AML-193 (cell line): ENCODE measurements around the gene B4GALNT4.
"Not testable (repeated sequence)": the region's sequence is repeated elsewhere in the genome, so short reads cannot be mapped to it uniquely, and the experiment has no call there.

Experiments used
- DNase-seq, 2 experiments: peaks; one replicate each; lab custom pipeline; 2025; lab: John Stamatoyannopoulos, UW

The B4GALNT4 gene

GRCh38 chr11:369336-370018 lies at the start of gene B4GALNT4:
Gene B4GALNT4, plus strand, starts transcription at chr11:369499. Its CDS starts 305 bp downstream, at chr11:369804.
- DNase-seq, result no peak

GRCh38 chr11:319888-320273 lies 49.4 kb upstream of the B4GALNT4 start:
- DNase-seq, result not testable (repeated sequence)

- no peak for DNase-seq
Measured at GRCh38 chr11:324156-324555, 45.1 kb upstream of the B4GALNT4 start.

GRCh38 chr11:324593-325517 lies 44.4 kb upstream of the B4GALNT4 start:
- DNase-seq, result not testable (repeated sequence)

GRCh38 chr11:325796-326591 lies 43.3 kb upstream of the B4GALNT4 start:
- no peak for DNase-seq

GRCh38 chr11:326592-326841 lies 42.8 kb upstream of the B4GALNT4 start:
- no peak for DNase-seq

GRCh38 chr11:326842-327580 lies 42.3 kb upstream of the B4GALNT4 start:
- peak; percentile 53 to 65 for DNase-seq

GRCh38 chr11:327581-327923 lies 41.7 kb upstream of the B4GALNT4 start:
- DNase-seq, result no peak

- DNase-seq, result no peak
Measured at GRCh38 chr11:328012-328411, 41.3 kb upstream of the B4GALNT4 start.

- not testable (repeated sequence) for DNase-seq
Measured at GRCh38 chr11:328516-329100, 40.7 kb upstream of the B4GALNT4 start.

GRCh38 chr11:329886-330253 lies 39.4 kb upstream of the B4GALNT4 start:
- no peak for DNase-seq

- no peak for DNase-seq
Measured at GRCh38 chr11:330307-330693, 39.0 kb upstream of the B4GALNT4 start.

- DNase-seq, result no peak
Measured at GRCh38 chr11:330694-331357, 38.5 kb upstream of the B4GALNT4 start.

- DNase-seq, result no peak
Measured at GRCh38 chr11:331358-332060, 37.8 kb upstream of the B4GALNT4 start.

- DNase-seq, result no peak
Measured at GRCh38 chr11:332651-333480, 36.4 kb upstream of the B4GALNT4 start.

- DNase-seq, result not testable (repeated sequence)
Measured at GRCh38 chr11:333616-334263, 35.6 kb upstream of the B4GALNT4 start.

- DNase-seq, result no peak
Measured at GRCh38 chr11:334264-334994, 34.9 kb upstream of the B4GALNT4 start.
